Epithelial cell of esophagus (primary cell): ENCODE results near the gene TRAF6.

Experiments
- DNase-seq: peaks from one replicate; pipeline ENCODE4 v3.0.0; 2010; ENCODE audit warnings: low read depth
- H3K4me3 ChIP-seq: 2 replicates; pipeline ENCODE4 v1.5.1; 2011; ENCODE audit warnings: mild to moderate bottlenecking, low read length, control low read depth
- CTCF ChIP-seq: IDR thresholded peaks from 2 replicates; pipeline ENCODE4 v1.5.1; 2011; ENCODE audit warnings: low read depth, mild to moderate bottlenecking, low read length, control low read depth, inconsistent platforms; ENCODE audit not compliant: insufficient read depth; ENCODE audit errors: missing control alignments

TRAF6 gene

GRCh38 chr11:36452961-36453360 lies 57.1 kb downstream of the TRAF6 start:
- no peak for TF ChIP-seq CTCF
- no peak overlapping the region for H3K4me3 ChIP-seq
- DNase-seq, result no peak

GRCh38 chr11:36452236-36452940 lies 57.7 kb downstream of the TRAF6 start:
- H3K4me3 ChIP-seq, result no peak overlapping the region
- DNase-seq, result no peak
- no peak for TF ChIP-seq CTCF

- H3K4me3 ChIP-seq, result no peak overlapping the region
- DNase-seq, result no peak
- TF ChIP-seq CTCF, result no peak
These were observed 58.4 kb downstream of the TRAF6 start for GRCh38 chr11:36451681-36452080.

- no peak for DNase-seq
- H3K4me3 ChIP-seq, result no peak overlapping the region
- TF ChIP-seq CTCF, result no peak
These were observed 59.0 kb downstream of the TRAF6 start for GRCh38 chr11:36451045-36451444.

GRCh38 chr11:36450110-36450572 lies 59.9 kb downstream of the TRAF6 start:
- TF ChIP-seq CTCF, result no peak
- DNase-seq, result no peak
- H3K4me3 ChIP-seq, result no peak overlapping the region

- H3K4me3 ChIP-seq, result no peak overlapping the region
- DNase-seq, result no peak
- TF ChIP-seq CTCF, result no peak
These were observed 60.4 kb downstream of the TRAF6 start for GRCh38 chr11:36449561-36450096.

- peak; percentile 77 for DNase-seq
- no peak overlapping the region for H3K4me3 ChIP-seq
- TF ChIP-seq CTCF, result no peak
These were observed 62.1 kb downstream of the TRAF6 start for GRCh38 chr11:36447947-36448346.
